GM12873 (cell line): ENCODE data around the gene MICAL2.

Source experiments
- TF ChIP-seq, protein P1 (sequence below): IDR thresholded peaks from 2 replicates; pipeline ENCODE4 v1.5.1; 2012; ENCODE audit warnings: low read depth, mild to moderate bottlenecking, moderate library complexity, low read length, control low read depth; ENCODE audit not compliant: insufficient read depth; ENCODE audit errors: missing control alignments

Gene MICAL2, protein sequence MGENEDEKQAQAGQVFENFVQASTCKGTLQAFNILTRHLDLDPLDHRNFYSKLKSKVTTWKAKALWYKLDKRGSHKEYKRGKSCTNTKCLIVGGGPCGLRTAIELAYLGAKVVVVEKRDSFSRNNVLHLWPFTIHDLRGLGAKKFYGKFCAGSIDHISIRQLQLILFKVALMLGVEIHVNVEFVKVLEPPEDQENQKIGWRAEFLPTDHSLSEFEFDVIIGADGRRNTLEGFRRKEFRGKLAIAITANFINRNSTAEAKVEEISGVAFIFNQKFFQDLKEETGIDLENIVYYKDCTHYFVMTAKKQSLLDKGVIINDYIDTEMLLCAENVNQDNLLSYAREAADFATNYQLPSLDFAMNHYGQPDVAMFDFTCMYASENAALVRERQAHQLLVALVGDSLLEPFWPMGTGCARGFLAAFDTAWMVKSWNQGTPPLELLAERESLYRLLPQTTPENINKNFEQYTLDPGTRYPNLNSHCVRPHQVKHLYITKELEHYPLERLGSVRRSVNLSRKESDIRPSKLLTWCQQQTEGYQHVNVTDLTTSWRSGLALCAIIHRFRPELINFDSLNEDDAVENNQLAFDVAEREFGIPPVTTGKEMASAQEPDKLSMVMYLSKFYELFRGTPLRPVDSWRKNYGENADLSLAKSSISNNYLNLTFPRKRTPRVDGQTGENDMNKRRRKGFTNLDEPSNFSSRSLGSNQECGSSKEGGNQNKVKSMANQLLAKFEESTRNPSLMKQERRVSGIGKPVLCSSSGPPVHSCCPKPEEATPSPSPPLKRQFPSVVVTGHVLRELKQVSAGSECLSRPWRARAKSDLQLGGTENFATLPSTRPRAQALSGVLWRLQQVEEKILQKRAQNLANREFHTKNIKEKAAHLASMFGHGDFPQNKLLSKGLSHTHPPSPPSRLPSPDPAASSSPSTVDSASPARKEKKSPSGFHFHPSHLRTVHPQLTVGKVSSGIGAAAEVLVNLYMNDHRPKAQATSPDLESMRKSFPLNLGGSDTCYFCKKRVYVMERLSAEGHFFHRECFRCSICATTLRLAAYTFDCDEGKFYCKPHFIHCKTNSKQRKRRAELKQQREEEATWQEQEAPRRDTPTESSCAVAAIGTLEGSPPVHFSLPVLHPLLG

DNA sequence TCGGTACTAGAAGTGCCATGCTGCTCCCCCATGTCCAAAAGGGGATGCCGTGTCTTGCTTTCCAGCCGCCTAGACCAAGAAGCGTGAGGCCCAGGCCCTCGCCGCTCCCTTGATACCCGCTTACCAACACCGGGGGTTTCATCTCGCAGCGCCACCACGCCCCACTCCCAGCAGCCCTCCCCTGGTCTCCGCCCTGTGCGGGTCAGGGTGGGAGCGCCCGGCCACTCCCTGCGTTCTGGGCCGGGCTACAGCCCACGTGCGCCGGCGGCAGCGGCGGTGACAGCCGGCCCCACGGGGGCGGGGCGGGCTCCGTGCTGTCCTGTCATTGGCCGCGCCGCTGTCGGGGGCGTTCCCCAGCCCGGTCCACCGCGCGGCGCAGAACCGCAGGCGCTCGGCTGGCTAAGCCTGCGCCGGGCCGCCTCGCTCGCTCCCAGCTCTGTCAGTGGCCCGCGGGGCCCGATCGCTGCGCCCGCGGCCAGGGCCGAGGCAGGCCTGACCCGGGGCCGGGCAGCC, at the start of gene MICAL2:
TSS of gene MICAL2 (plus strand) at position 390 of the 513 bp plus-strand sequence. CDS start 51,566 bp downstream, outside the sequence.
- TF ChIP-seq, protein P1, sequence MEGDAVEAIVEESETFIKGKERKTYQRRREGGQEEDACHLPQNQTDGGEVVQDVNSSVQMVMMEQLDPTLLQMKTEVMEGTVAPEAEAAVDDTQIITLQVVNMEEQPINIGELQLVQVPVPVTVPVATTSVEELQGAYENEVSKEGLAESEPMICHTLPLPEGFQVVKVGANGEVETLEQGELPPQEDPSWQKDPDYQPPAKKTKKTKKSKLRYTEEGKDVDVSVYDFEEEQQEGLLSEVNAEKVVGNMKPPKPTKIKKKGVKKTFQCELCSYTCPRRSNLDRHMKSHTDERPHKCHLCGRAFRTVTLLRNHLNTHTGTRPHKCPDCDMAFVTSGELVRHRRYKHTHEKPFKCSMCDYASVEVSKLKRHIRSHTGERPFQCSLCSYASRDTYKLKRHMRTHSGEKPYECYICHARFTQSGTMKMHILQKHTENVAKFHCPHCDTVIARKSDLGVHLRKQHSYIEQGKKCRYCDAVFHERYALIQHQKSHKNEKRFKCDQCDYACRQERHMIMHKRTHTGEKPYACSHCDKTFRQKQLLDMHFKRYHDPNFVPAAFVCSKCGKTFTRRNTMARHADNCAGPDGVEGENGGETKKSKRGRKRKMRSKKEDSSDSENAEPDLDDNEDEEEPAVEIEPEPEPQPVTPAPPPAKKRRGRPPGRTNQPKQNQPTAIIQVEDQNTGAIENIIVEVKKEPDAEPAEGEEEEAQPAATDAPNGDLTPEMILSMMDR: no peak

DNA sequence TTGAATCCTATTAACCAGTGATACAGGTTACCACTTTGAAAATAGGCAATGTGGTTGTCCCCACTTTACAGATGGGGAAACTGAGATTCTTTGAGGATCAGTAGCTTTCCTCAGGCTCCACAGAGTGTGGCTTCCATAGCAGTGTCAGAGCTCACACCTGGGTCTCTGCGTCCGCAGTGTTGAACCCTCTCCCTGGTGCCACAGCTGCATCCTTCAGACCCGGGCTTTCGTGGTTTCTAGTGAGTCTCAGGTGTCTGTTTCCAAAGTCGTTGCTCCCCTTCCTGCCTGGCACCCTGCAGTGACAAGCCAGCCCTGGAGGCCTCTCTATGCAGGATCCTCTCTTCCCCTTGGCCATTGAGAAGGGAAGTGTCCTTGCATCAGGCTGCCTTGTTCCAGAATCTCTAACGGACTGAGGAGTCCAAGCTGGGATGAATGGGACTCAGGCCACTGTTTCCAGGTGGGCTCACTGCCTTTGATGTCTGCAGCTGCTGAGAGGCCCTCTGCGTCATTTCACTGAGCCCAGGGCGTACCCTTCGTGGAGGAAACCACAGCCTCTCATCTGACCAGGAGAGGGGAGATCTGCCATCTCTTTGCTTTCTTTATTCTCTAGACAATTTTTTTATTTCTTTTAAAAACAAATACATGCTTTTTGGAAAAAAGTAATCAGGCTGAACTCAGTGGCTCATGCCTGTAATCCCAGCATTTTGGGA, 48.4 kb upstream of the MICAL2 start:
- TF ChIP-seq, protein P1: no peak

DNA sequence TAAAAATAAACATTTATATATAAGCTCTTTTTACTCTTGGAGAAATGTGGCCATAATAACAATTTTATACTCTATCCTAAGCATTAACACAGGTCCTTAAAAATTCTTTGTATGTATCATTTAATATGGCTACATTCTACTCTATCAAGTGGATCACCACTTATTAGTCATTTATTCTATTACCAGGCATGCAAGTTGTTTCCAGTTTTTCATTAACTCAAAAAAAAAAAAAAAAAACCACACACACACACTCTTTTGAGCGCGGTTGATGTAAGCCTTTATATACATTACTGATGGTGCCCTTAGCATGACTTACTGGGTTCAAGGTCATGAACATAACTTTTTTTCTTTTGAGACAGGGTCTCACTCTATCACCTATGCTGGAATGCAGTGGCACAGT, 47.1 kb upstream of the MICAL2 start:
- TF ChIP-seq, protein P1: no peak

DNA sequence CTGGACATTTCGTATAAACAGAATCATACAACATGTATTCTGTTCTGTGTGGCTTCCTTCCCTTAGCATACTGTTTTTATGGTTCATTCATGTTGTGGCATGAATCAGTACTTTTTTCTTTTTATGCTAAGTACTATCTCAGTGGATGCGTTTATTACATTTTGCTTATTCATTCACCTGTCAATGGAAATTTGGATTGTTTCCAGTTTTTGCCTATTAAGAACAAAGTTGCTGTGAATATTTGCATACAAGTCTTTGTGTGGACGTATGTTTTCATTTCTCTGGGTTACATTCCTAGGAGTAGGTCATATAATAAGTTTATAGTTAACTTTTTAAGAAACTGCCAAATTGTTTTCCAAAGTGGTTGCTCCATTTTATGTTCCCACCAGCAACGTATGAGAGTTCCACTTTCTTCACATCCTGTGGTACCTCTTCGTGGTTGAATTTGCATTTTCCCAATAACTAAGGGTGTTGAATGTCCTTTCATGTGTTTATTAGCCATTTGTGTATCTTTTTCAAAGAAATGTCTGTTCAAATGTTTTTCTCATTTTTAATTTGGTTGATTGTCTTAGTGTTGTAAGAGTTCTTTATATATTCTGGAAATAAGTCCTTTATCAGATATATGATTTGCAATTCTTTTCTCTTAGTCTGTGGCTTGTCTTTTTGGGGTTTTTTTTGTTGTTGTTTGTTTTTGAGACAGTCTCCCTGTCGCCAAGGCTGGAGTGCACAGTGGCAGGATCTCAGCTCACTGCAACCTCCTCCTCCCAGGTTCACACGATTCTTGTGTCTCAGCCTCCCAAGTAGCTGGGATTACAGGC, 46.0 kb upstream of the MICAL2 start:
- TF ChIP-seq, protein P1: no peak

DNA sequence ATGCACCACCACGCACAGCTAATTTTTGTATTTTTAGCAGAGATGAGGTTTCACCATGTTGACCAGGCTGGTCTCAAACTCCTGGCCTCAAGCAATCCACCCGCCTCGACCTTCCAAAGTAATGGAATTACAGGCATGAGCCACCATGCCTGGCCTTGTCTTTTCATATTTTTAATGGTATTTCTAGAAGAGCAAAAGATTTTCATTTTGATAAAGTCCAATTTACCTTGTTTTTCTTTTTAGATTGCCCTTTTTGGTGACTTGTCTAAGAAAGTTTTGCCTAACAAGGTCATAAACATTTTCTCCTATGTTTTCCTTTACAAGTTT, 45.5 kb upstream of the MICAL2 start:
- TF ChIP-seq, protein P1: no peak

DNA sequence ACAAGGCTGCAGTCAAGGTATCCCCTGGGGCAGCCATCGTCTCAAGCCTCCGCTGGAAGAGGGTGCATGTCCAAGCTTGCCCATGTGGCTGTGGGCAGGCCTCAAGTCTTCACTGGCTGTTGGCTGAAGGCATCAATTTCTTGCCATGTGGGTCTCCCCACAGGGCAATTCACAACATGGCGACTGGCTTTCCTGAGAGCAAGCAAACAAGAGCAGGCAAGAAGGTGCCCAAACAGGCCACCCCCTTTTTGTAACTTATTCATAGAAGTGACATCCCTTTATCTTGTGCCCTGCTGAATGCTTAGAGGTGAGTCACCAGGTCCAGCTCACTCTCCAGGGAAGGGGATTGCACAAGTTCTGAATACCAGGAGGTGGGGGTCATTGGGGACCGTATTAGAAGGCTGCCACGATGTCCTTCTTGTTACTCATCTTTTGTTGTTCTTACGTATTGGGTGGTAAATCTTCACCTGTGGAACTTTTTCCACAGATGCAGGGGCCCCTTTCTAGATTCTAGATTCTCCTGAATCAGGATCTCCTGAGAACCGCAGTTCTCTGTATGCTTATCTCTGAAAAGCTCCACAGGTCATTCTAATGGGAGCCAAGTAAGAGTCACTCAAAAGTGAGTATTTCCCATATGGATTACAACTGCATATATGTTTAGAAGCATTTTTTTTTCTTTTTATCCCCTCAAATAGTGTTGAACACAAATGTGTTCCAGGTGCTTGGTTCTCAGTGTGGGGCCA, 44.2 kb upstream of the MICAL2 start:
- TF ChIP-seq, protein P1: no peak
